Type B pancreatic cell (in vitro differentiated cells): ENCODE data around the gene RIC1. TPM values are rescaled to one million over a fixed set of nuclear protein-coding genes. Genes with fewer than 3 reads are reported as not detected.
A peak's percentile ranks its signal among the peaks of the same experiment; 100 is the strongest.

Experiments used
- DNase-seq: peaks from one replicate; pipeline ENCODE4 v3.0.0; 2021; ENCODE audit warnings: mixed read lengths; ENCODE audit not compliant: unreplicated experiment; ENCODE audit errors: extremely low spot score
- H3K27ac Mint-ChIP-seq: 2 replicates; pipeline ENCODE4 v1.8.0; 2021; ENCODE audit warnings: mild to moderate bottlenecking, mixed read lengths
- H3K27me3 Mint-ChIP-seq: 2 replicates; pipeline ENCODE4 v1.8.0; 2021; ENCODE audit warnings: mixed read lengths
- H3K36me3 Mint-ChIP-seq: 2 replicates; pipeline ENCODE4 v1.8.0; 2021; ENCODE audit warnings: mixed read lengths
- H3K4me1 Mint-ChIP-seq: one replicate; pipeline ENCODE4 v1.8.0; 2021; ENCODE audit warnings: mixed read lengths; ENCODE audit not compliant: unreplicated experiment
- H3K4me3 Mint-ChIP-seq: 2 replicates; pipeline ENCODE4 v1.8.0; 2021; ENCODE audit warnings: mild to moderate bottlenecking, mixed read lengths
- H3K9me3 Mint-ChIP-seq: 2 replicates; pipeline ENCODE4 v1.8.0; 2021; ENCODE audit warnings: mixed read lengths
- total RNA-seq: library from RNA; stranded (reverse); gene quantifications from 2 replicates; pipeline ENCODE4 v1.2.1, GENCODE V29; 2021; ENCODE audit warnings: low replicate concordance
- TF ChIP-seq, protein P1 (sequence below): fragments of 200-600 bp; sonication (generic); conservative IDR thresholded peaks from 2 replicates; pipeline ENCODE4 v1.5.0; 2021; ENCODE audit warnings: antibody characterized with exemption, mild to moderate bottlenecking

RIC1 gene
- total RNA-seq, 1 donor from 2014 or later = 26.6 TPM

DNA sequence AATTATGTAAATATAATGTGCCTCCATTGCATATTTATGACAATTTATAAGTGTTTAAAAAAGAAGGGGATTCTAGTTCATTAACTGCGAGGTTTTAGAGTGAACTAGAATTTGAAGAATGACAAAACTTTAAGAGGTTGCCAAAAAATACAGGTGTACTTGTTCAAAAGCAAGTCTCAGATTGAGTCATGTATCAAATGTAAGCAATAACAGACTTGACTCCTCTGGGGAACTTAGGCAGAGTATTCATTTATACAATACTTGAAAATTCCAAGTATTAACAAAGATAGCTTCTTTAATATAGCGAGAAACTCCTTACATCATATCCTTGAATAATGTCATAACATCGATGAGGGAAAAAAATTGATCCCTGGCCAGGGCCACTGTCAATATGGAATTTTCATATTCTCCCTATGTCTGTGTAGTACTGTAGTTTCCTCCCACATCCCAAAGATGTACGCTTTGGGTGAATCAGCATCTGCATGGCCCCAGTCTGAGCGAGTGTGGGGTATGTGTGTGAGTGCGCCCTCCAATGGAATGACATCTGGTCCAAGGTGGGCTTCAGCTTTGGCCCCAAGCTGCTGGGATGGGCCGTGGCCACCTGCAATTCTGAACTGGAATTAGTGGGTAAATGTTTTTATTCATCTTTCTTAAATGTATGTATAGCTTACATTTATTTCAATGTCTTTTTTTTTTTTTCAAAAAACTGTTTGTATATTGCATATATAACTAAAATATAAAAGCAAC, 70.1 kb downstream of the RIC1 start:
- no peak for DNase-seq
- Mint-ChIP-seq H3K27me3 (no peaks in the 10 kb centered on the region), H3K36me3 (peaks cover 22% of the 10 kb centered on the region), H3K27ac (no peak overlapping the region), H3K4me1 (peaks cover 4% of the 10 kb centered on the region), H3K9me3 (peaks cover 6% of the 10 kb centered on the region), H3K4me3 (no peak overlapping the region)
- TF ChIP-seq, protein P1, sequence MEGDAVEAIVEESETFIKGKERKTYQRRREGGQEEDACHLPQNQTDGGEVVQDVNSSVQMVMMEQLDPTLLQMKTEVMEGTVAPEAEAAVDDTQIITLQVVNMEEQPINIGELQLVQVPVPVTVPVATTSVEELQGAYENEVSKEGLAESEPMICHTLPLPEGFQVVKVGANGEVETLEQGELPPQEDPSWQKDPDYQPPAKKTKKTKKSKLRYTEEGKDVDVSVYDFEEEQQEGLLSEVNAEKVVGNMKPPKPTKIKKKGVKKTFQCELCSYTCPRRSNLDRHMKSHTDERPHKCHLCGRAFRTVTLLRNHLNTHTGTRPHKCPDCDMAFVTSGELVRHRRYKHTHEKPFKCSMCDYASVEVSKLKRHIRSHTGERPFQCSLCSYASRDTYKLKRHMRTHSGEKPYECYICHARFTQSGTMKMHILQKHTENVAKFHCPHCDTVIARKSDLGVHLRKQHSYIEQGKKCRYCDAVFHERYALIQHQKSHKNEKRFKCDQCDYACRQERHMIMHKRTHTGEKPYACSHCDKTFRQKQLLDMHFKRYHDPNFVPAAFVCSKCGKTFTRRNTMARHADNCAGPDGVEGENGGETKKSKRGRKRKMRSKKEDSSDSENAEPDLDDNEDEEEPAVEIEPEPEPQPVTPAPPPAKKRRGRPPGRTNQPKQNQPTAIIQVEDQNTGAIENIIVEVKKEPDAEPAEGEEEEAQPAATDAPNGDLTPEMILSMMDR = no peak

DNA sequence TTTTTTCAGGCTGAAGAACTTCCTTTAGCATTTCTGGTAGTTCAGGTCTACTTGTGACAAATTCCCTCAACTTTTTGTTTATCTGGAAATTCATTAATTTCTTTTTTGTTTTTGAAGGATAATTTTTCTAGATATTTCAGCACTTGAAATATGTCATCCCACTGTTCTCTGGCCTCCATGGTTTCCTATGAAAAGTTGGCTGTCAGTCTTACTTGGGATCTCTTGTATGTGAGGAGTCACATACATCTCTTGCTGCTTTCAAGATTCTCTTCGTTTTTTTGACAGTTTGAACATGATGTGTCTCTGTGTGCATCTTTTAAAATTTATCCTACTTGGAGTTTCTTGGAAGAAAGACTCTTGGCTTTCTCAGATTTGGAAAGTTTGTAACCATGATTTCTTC, 79.5 kb downstream of the RIC1 start:
- H3K4me3 Mint-ChIP-seq = no peak overlapping the region
- no peaks in the 10 kb centered on the region for H3K27me3 Mint-ChIP-seq
- H3K27ac Mint-ChIP-seq = no peak overlapping the region
- peaks cover 15% of the 10 kb centered on the region for H3K9me3 Mint-ChIP-seq
- no peaks in the 10 kb centered on the region for H3K4me1 Mint-ChIP-seq
- peaks cover 52% of the 10 kb centered on the region for H3K36me3 Mint-ChIP-seq
- TF ChIP-seq, protein P1 = no peak
- no peak for DNase-seq

DNA sequence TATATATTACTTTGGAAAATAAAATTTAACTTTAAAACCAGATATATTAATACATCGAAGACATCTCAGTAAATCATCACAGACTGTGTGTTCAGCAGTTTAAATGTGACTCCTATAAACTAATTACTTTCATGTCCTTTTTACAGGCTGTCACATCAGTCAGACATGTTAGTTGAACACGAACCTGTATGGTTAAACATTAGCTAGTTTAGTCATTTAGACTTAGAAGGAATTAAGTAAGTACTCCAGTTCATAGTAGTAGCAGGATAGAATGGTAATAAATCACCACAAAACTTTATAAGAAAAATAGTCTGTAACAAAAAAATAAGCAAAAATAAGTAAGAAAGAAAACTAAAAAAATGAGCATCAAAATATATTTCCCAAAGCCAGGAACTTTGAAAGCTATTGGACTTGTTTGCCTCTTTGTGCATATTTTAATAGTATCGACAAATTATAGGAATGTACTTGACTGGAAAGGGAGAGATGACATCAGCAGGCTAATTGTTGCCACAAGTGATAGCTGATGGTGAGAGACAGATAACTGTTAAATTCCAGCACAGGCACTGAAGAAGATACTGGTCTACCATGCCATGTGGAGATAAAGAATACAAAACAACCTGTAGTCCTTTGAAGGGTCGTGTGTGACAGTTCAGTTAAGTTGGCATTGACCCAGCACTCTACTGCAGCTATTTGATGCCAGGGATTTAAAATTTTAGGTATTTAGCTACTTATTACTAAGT, 83.9 kb downstream of the RIC1 start:
- no peak overlapping the region for H3K27ac Mint-ChIP-seq

DNA sequence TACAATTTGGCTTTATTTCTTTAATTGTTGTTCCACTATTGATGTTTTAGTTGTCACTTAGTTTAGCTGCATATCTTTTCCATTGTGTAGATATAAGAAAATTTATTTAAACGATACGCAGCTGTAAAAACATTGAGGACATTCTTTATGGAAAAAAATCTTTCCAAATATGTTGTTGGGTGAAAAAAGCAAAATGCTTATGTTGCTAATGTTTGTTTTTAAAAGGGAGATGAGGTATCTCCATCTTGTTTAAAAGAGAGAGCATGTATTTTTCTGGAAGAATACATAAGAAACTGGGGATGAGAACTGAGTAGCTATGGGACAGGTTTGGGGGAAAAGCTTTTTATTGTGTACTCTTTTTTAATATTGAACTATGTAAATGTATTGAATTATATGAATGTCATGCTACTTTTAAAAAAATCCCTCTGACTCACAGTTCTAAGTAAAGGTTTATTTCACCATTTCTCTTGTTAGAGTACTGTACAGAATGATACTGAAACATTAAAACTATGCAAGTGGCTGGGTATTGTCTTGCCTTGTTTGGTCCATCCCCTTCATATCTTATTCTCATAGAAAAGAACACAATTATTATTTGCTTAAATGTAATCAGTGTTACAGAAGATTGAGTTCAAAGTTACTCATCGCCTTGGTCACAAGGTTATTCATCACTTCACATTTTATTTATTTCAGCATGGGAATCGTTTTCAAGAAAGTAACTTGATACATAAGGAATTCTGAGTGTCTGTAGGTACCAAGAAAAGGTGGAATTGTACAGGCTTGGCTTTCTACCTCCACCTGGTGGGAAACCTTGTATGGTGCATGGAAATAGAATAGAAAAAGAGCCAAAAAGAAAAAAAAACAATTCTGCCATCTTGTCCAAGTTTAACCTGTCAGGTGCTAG, 85.8 kb downstream of the RIC1 start:
- Mint-ChIP-seq H3K4me3 (no peak overlapping the region), H3K9me3 (peaks cover 5% of the 10 kb centered on the region)

More for the DNA sequence above, 83.9 kb downstream of the RIC1 start:
- DNase-seq = no peak
- Mint-ChIP-seq H3K4me3 (no peak overlapping the region), H3K27me3 (no peaks in the 10 kb centered on the region), H3K36me3 (peaks cover 51% of the 10 kb centered on the region), H3K9me3 (peaks cover 15% of the 10 kb centered on the region), H3K4me1 (no peaks in the 10 kb centered on the region)
- TF ChIP-seq, protein P1 = no peak

More for the DNA sequence above, 85.8 kb downstream of the RIC1 start:
- peaks cover 4% of the 10 kb centered on the region for H3K4me1 Mint-ChIP-seq
- DNase-seq = no peak
- TF ChIP-seq, protein P1 = peak; percentile 49
- H3K27ac Mint-ChIP-seq = peak overlapping the region; percentile 40
- H3K36me3 Mint-ChIP-seq = peaks cover 38% of the 10 kb centered on the region
- H3K27me3 Mint-ChIP-seq = no peaks in the 10 kb centered on the region
